Ovary (tissue), 9 donors: ENCODE data around the gene C2orf15. TPM values are rescaled to one million over a fixed set of nuclear protein-coding genes. Genes with fewer than 3 reads are reported as not detected.

Source experiments
- DNase-seq, 5 donors: peaks; one replicate each; pipeline ENCODE4 v3.0.0-alpha.2; 2019 to 2020
- H3K27ac ChIP-seq, 2 donors: fragments of 200-600 bp; one replicate each; pipeline versions ENCODE4 v1.5.1 to v1.8.0; 2019 to 2022
- H3K27me3 ChIP-seq: fragments of 200-600 bp; one replicate; pipeline ENCODE4 v1.8.0; 2022
- H3K36me3 ChIP-seq: fragments of 200-600 bp; sonication (generic); one replicate; pipeline ENCODE4 v1.5.1; 2019
- H3K4me1 ChIP-seq: one replicate; pipeline ENCODE4 v1.8.1; 2013; ENCODE audit warnings: mild to moderate bottlenecking, moderate library complexity; ENCODE audit not compliant: insufficient read depth
- H3K4me3 ChIP-seq: fragments of 200-600 bp; sonication (generic); one replicate; pipeline ENCODE4 v1.5.1; 2017
- H3K9me3 ChIP-seq, 2 donors: fragments of 200-600 bp in 1 of 2; sonication (generic) in 1 of 2; one replicate each; pipeline versions ENCODE4 v1.5.1 to v1.8.1; 2013 to 2019; ENCODE audit warnings: mild to moderate bottlenecking in 1 of 2, moderate library complexity in 1 of 2
- EP300 ChIP-seq: sonication (generic); formaldehyde crosslinking; IDR thresholded peaks from one replicate; pipeline ENCODE4 v1.6.1; 2017; ENCODE audit warnings: antibody characterized with exemption
- POLR2A ChIP-seq: fragments of 450-650 bp; IDR thresholded peaks from one replicate; pipeline ENCODE4 v1.6.1; 2017; ENCODE audit warnings: antibody characterized with exemption, mild to moderate bottlenecking, moderate library complexity
- WGBS, 3 donors: extraction: QIAGEN DNeasy Blood & Tissue Kit in 1 of 3; methylation state at CpG; one replicate each; pipeline versions ENCODE4 v1.1.5 to v1.1.7; 2013 to 2017; 5-methylcytosine and 5-hydroxymethylcytosine counted together
- intact Hi-C, 4 donors: fragments of 100-400 bp; cut with DNase I; formaldehyde crosslinking; loops; one replicate each; pipeline versions ENCODE4 v1.11.0 to v1.15.1; 2022 to 2023
- polyA plus RNA-seq, 2 donors: library from polyadenylated mRNA; stranded (reverse); fragments of 200-250 nt in 1 of 2; fragments of 350-450 nt in 1 of 2; fragmentation: Illumina TruSeq in 1 of 2; extraction: RNeasy Lipid Tissue Mini Kit (QIAGEN cat#74804) in 1 of 2; gene quantifications; one replicate each; pipeline ENCODE4 v1.2.3, GENCODE V29; 2013 to 2014
- small RNA-seq: library from RNA; depleted of rRNA; stranded (forward); fragments of <200 nt; gene quantifications from one replicate; pipeline ENCODE3, GENCODE V24; 2016
- total RNA-seq, 7 donors: library from RNA; depleted of rRNA in 2 of 7; stranded (reverse); fragments of >200 nt in 2 of 7; fragmentation: NEBNext Ultra II Directional in 3 of 7; extraction: Animal tissue kit (Norgen Biotek cat#: 25700) in 3 of 7; gene quantifications; one replicate each; pipeline versions ENCODE4 v1.1.0 to v1.2.4, GENCODE V29; 2016 to 2023
- TF ChIP-seq, protein P1 (sequence below), 3 donors: fragments of 450-650 bp in 2 of 3; fragments of 200-600 bp in 1 of 3; IDR thresholded peaks; one replicate each; pipeline versions ENCODE4 v1.5.1 to v1.8.0; 2016 to 2022; ENCODE audit warnings: antibody characterized with exemption in 3 of 3, mild to moderate bottlenecking in 1 of 3
- donor health status: DM: no; HTN: no; CAD: no; lungs with moderate emphysema.
- donor health status: DM: no; HTN: no; CAD: no.
- donor health status: Bipolar disorder and iron deficiency.
- donor health status: DM: yes; HTN: yes; CAD: no.
- donor health status: DM: no; HTN: no; CAD: no.
- donor health status: DM: yes; HTN: yes; CAD: no.

Gene C2orf15
- total and polyA plus RNA-seq, 9 donors: 0.24 to 3.0 (median 0.78) TPM

DNA sequence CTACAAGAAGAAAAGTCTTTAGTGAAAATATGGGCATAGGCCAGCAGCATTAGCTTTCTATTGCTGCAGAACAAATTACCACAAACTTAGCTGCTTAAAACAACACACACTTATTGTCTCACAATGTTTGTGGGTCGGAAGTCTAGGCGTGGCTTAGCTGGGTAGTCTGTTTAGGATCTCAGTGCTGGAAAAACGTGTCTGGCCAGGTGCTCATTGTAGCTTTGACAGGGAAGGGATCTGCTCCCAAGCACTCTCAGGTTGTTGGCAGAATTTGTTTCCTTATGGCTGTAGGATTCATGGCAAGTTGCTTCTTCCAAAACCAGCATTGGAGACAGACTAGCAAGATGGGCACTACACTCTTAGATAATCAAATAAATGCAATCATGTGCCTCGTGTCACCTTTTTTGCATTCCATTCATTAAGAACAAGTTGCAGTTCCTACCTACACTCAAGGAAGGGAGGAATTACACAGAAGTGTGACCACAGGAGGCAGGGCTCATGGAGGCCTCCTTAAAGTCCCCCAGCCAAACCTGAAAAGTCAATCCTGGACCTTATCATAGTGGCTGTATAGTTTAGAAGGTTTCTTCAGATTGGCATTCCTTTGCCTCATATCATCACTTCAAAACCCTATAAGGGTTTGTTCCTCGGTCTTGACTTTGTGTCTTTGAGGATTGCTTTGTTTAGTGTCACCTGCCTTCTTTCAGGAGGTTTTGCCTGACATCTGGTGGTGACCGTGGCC is 56.8 kb downstream of the C2orf15 start:
- DNase-seq: no peak
- no peak overlapping the region for H3K27ac ChIP-seq
- no peaks in the 10 kb centered on the region for H3K27me3 ChIP-seq
- intact Hi-C loops: no loop called here
- H3K4me3 ChIP-seq: no peak overlapping the region
- H3K4me1 ChIP-seq: no peaks in the 10 kb centered on the region
- 84 to 89% (median 86%) methylated on average over 6 of the region's 6 CpGs for WGBS, 3 donors
- TF ChIP-seq POLR2A (no peak), EP300 (no peak)
- TF ChIP-seq, protein P1, sequence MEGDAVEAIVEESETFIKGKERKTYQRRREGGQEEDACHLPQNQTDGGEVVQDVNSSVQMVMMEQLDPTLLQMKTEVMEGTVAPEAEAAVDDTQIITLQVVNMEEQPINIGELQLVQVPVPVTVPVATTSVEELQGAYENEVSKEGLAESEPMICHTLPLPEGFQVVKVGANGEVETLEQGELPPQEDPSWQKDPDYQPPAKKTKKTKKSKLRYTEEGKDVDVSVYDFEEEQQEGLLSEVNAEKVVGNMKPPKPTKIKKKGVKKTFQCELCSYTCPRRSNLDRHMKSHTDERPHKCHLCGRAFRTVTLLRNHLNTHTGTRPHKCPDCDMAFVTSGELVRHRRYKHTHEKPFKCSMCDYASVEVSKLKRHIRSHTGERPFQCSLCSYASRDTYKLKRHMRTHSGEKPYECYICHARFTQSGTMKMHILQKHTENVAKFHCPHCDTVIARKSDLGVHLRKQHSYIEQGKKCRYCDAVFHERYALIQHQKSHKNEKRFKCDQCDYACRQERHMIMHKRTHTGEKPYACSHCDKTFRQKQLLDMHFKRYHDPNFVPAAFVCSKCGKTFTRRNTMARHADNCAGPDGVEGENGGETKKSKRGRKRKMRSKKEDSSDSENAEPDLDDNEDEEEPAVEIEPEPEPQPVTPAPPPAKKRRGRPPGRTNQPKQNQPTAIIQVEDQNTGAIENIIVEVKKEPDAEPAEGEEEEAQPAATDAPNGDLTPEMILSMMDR (IDR thresholded peaks at IDR 0.05): no peak
- H3K36me3 ChIP-seq: no peaks in the 10 kb centered on the region
- no peaks in the 10 kb centered on the region for H3K9me3 ChIP-seq

DNA sequence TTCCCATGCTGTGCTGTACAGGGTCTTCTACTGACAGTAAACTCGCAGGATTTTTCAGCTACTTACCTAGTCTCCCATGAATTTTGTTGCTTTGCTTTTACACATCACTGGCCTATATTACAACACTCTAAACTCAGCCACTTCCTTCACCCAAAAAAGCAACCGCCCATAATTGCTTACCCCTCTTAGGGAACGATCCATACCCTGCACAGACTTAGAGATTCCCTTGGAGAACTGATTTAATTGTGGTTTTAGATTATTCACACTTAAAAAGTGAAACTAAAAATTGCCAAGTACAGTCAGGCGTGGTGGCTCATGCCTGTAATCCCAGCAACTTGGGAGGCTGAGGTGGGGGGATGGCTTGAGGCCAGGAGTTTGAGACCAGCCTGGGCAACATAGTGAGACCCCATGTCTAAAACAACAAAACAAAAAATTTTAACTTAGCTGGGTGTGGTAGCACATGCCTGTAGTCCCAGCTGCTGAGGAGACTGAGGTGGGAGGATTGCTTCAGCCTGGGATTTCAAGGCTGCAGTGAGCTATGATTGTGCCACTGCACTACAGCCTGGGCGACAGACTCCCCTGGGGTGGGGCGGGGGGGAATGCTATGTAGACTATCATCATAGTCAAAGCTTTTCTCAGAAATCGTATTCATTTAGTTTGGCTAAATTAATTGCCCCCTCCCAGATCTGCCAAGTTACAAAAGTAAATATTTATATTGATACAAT is 58.7 kb downstream of the C2orf15 start:
- TF ChIP-seq EP300 (no peak), POLR2A (no peak)
- TF ChIP-seq, protein P1 (IDR thresholded peaks at IDR 0.05): no peak
- no peak for DNase-seq
- Histone ChIP-seq H3K9me3 (no peaks in the 10 kb centered on the region), H3K4me1 (no peaks in the 10 kb centered on the region), H3K36me3 (no peaks in the 10 kb centered on the region), H3K4me3 (no peak overlapping the region), H3K27me3 (no peaks in the 10 kb centered on the region), H3K27ac (no peak overlapping the region)
- 66 to 82% (median 71%) methylated on average over 7 of the region's 7 CpGs for WGBS, 3 donors
- intact Hi-C loops: no loop called here

Small RNA genes within 50 kb of the gene (small RNA-seq; reads per million reads assigned to genes)
- not detected for gene AC092587.1

Other genes with a start within 250 kb of the C2orf15 start
- gene CRACDL, start 205.5 kb upstream of the C2orf15 start, total RNA-seq: 10 to 100 TPM in 1 of 7 donors, 1 to 10 TPM in 6; 1.2 to 22.4 (median 2.9) TPM
- 1 to 10 TPM; 1.7 to 2.2 TPM for gene CRACDL, start 205.5 kb upstream of the C2orf15 start, polyA plus RNA-seq
- gene TSGA10, start 13.2 kb downstream of the C2orf15 start, total RNA-seq: 10 to 100 TPM in 2 of 7 donors, 1 to 10 TPM in 5; 7.0 to 35.5 (median 8.7) TPM
- 1 to 10 TPM; 1.8 to 3.1 TPM for gene TSGA10, start 13.2 kb downstream of the C2orf15 start, polyA plus RNA-seq
- 10 to 100 TPM in 3 of 7 donors, 1 to 10 TPM in 4; 6.2 to 12.3 (median 9.7) TPM for gene LIPT1, start 13.3 kb downstream of the C2orf15 start, total RNA-seq
- 10 to 100 TPM; 13.4 to 14.6 TPM for gene LIPT1, start 13.3 kb downstream of the C2orf15 start, polyA plus RNA-seq
- gene MITD1, start 39.4 kb downstream of the C2orf15 start, total RNA-seq: 10 to 100 TPM; 16.0 to 26.1 (median 20.1) TPM
- 10 to 100 TPM; 26.8 to 31.6 TPM for gene MITD1, start 39.4 kb downstream of the C2orf15 start, polyA plus RNA-seq
- gene MRPL30, start 39.5 kb downstream of the C2orf15 start, total RNA-seq: 10 to 100 TPM; 18.7 to 29.0 (median 21.8) TPM
- 10 to 100 TPM; 18.8 to 43.8 TPM for gene MRPL30, start 39.5 kb downstream of the C2orf15 start, polyA plus RNA-seq
- gene LYG2, start 114.0 kb downstream of the C2orf15 start, total RNA-seq: not detected
- not detected for gene LYG2, start 114.0 kb downstream of the C2orf15 start, polyA plus RNA-seq
- 1 to 10 TPM in 5 of 7 donors, under 1 TPM in 2; 0.56 to 3.1 (median 1.0) TPM for gene LYG1, start 159.5 kb downstream of the C2orf15 start, total RNA-seq
- gene LYG1, start 159.5 kb downstream of the C2orf15 start, polyA plus RNA-seq: under 1 TPM; 0.58 to 0.96 TPM
- gene TXNDC9, start 194.6 kb downstream of the C2orf15 start, total RNA-seq: 10 to 100 TPM; 13.6 to 29.2 (median 21.1) TPM
- 10 to 100 TPM; 12.0 to 13.3 TPM for gene TXNDC9, start 194.6 kb downstream of the C2orf15 start, polyA plus RNA-seq
- gene EIF5B, start 195.7 kb downstream of the C2orf15 start, total RNA-seq: 10 to 100 TPM; 20.4 to 38.8 (median 30.4) TPM
- 10 to 100 TPM; 17.5 to 37.4 TPM for gene EIF5B, start 195.7 kb downstream of the C2orf15 start, polyA plus RNA-seq